Neuronal stem cell (in vitro differentiated cells): ENCODE data around the gene CCDC124.

Source experiments
- DNase-seq: peaks from one replicate; pipeline ENCODE4 v3.0.0-alpha.2; 2013; ENCODE audit warnings: low spot score
- H2AFZ ChIP-seq: one replicate; pipeline ENCODE4 v1.6.1; 2013; ENCODE audit warnings: mild to moderate bottlenecking, low read length, inconsistent platforms
- H2AK5ac ChIP-seq: 2 replicates; pipeline ENCODE4 v1.6.1; 2013; ENCODE audit warnings: low read depth, mild to moderate bottlenecking, inconsistent platforms, low read length, moderate library complexity, mixed read lengths
- H2BK120ac ChIP-seq: 2 replicates; pipeline ENCODE4 v1.6.1; 2013; ENCODE audit warnings: low read depth, mild to moderate bottlenecking, inconsistent platforms, low read length, moderate library complexity, mixed read lengths
- H2BK12ac ChIP-seq: one replicate; pipeline ENCODE4 v1.6.1; 2013; ENCODE audit warnings: low read length, inconsistent platforms
- H2BK15ac ChIP-seq: 2 replicates; pipeline ENCODE4 v1.6.1; 2013; ENCODE audit warnings: mild to moderate bottlenecking, low read length, inconsistent platforms, mixed read lengths
- H2BK5ac ChIP-seq: one replicate; pipeline ENCODE4 v1.6.1; 2013; ENCODE audit warnings: inconsistent platforms, mild to moderate bottlenecking, low read length, moderate library complexity
- H3K14ac ChIP-seq: one replicate; pipeline ENCODE4 v1.6.1; 2013; ENCODE audit warnings: low read length, inconsistent platforms
- H3K18ac ChIP-seq: 2 replicates; pipeline ENCODE4 v1.6.1; 2013; ENCODE audit warnings: low read length, inconsistent platforms
- H3K23ac ChIP-seq: 2 replicates; pipeline ENCODE4 v1.6.1; 2013; ENCODE audit warnings: low read depth, mild to moderate bottlenecking, mixed read lengths, low read length, inconsistent platforms; ENCODE audit not compliant: poor library complexity
- H3K27ac ChIP-seq: replicated peaks from 3 replicates; pipeline ENCODE4 v1.5.1; 2013; ENCODE audit warnings: low read length, inconsistent platforms
- H3K27me3 ChIP-seq, 3 experiments: 2 replicates each; pipeline ENCODE4 v1.6.1; 2013; ENCODE audit warnings: low read length in 3 of 3, mild to moderate bottlenecking in 2 of 3, inconsistent platforms in 1 of 3, low read depth in 1 of 3, mixed read lengths in 1 of 3, moderate library complexity in 1 of 3; ENCODE audit not compliant: control insufficient read depth in 3 of 3, insufficient read depth in 3 of 3
- H3K36me3 ChIP-seq, 2 donors: replicated peaks in 1 of 2; 2 replicates each; pipeline ENCODE4 v1.6.1; 2013; ENCODE audit warnings: low read length in 2 of 2; ENCODE audit not compliant: control insufficient read depth in 2 of 2, insufficient read depth in 2 of 2
- H3K4ac ChIP-seq: 2 replicates; pipeline ENCODE4 v1.6.1; 2013; ENCODE audit warnings: inconsistent platforms, mild to moderate bottlenecking, low read length, moderate library complexity
- H3K4me1 ChIP-seq, 2 donors: 1 replicate in 1 of 2; 2 replicates in 1 of 2; pipeline ENCODE4 v1.6.1; 2013; ENCODE audit warnings: low read length in 2 of 2, low read depth in 1 of 2; ENCODE audit not compliant: control insufficient read depth in 2 of 2, insufficient read depth in 1 of 2
- H3K4me2 ChIP-seq: one replicate; pipeline ENCODE4 v1.6.1; 2013; ENCODE audit warnings: mild to moderate bottlenecking, low read length, inconsistent platforms; ENCODE audit not compliant: insufficient read depth, poor library complexity, severe bottlenecking
- H3K4me3 ChIP-seq, 2 donors: 2 replicates each; pipeline ENCODE4 v1.5.1; 2013; ENCODE audit warnings: low read length in 2 of 2, mild to moderate bottlenecking in 2 of 2, inconsistent platforms in 1 of 2, moderate library complexity in 1 of 2
- H3K79me1 ChIP-seq: one replicate; pipeline ENCODE4 v1.6.1; 2013; ENCODE audit warnings: low read depth, mild to moderate bottlenecking, inconsistent platforms, low read length, moderate library complexity
- H3K9ac ChIP-seq: one replicate; pipeline ENCODE4 v1.6.1; 2013; ENCODE audit warnings: mild to moderate bottlenecking, low read depth, low read length, inconsistent platforms; ENCODE audit not compliant: poor library complexity
- H3K9me3 ChIP-seq, 2 donors: replicated peaks in 1 of 2; 2 replicates each; pipeline versions ENCODE3 to v1.6.1; 2013; ENCODE audit warnings: low read length in 2 of 2, mild to moderate bottlenecking in 2 of 2, inconsistent platforms in 1 of 2, low read depth in 1 of 2, mixed read lengths in 1 of 2, moderate library complexity in 1 of 2; ENCODE audit not compliant: control insufficient read depth in 2 of 2, insufficient read depth in 1 of 2
- H4K8ac ChIP-seq: one replicate; pipeline ENCODE4 v1.6.1; 2013; ENCODE audit warnings: low read depth, mild to moderate bottlenecking, inconsistent platforms, low read length, moderate library complexity
- H4K91ac ChIP-seq: one replicate; pipeline ENCODE4 v1.6.1; 2013; ENCODE audit warnings: low read length, low read depth, mild to moderate bottlenecking, inconsistent platforms; ENCODE audit not compliant: poor library complexity
- WGBS, 2 donors: extraction: QIAGEN DNeasy Blood & Tissue Kit; methylation state at CpG; one replicate each; pipeline ENCODE4 v1.1.7; 2013; ENCODE audit warnings: missing lambda C conversion rate in 2 of 2, mixed read lengths in 1 of 2; ENCODE audit not compliant: insufficient read length in 2 of 2, insufficient replicate concordance in 1 of 2; ENCODE audit errors: extremely low coverage in 2 of 2; 5-methylcytosine and 5-hydroxymethylcytosine counted together

Gene CCDC124

DNA sequence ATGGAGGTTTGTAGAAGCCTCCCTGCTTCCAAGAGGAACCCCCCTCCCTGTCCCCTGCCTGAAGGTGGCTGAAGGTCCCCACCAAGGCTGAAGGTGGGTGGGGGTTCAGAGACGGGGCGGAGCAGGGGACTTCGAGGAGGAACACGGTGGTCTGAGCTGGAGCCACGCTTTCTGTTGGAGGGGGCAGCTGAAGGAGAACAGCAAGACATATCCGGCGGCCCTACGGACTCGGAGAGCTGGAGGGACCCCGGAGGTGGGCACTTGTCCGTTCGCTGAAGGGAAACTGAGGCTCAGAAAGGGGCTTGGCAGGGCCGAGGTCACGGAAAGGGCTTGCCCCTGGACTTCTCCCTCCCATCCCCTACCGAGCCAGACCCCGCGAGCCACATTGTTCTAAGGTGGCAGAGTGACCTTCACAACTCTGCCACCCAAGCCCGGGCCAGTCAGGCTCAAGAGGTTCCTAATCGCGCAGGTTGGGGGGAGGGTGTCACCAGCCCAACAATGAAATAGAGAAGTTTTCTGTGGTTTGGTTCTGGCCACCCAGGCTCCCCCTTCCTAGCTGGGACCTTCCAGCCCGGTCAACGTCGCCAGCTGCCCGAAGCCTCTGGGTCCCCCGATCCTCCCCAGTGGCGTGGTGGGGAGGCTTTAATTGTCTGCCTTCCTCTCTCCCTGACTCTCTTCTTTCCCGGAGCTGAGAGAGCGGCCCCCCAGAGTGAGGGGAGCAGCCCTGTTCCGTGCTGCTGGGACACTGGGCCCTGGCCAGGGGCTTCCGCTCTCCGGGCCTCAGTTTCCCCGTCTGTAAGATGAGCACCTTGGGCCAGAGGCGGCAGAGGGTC, 18.6 kb downstream of the CCDC124 start:
- Histone ChIP-seq H2AFZ (peak overlapping the region; percentile 93), H3K79me1 (no peaks in the 10 kb centered on the region), H3K4me1 (peaks cover 38 to 51% of the 10 kb centered on the region in 2 donors), H3K36me3 (no peaks in the 10 kb centered on the region), H3K4me2 (peak overlapping the region; percentile 66), H4K91ac (no peak overlapping the region), H3K4me3 (peak overlapping the region; percentile 22 to 71), H3K18ac (peak overlapping the region; percentile 85), H4K8ac (no peak overlapping the region), H3K4ac (no peak overlapping the region), H2BK120ac (no peak overlapping the region), H3K14ac (no peak overlapping the region), H3K23ac (peak overlapping the region; percentile 95), H3K9ac (peak overlapping the region; percentile 60), H3K9me3 (no peaks in the 10 kb centered on the region), H2BK12ac (no peak overlapping the region), H2BK5ac (peak overlapping the region; percentile 30), H3K27ac (no peak overlapping the region), H2AK5ac (peak overlapping the region; percentile 97), H3K27me3 (peaks cover 15 to 57% (median 31%) of the 10 kb centered on the region in 3 experiments), H2BK15ac (peak overlapping the region; percentile 100)
- no peak for DNase-seq
- no CpG with 5 or more reads among the region's 33 CpGs for WGBS, 2 donors

DNA sequence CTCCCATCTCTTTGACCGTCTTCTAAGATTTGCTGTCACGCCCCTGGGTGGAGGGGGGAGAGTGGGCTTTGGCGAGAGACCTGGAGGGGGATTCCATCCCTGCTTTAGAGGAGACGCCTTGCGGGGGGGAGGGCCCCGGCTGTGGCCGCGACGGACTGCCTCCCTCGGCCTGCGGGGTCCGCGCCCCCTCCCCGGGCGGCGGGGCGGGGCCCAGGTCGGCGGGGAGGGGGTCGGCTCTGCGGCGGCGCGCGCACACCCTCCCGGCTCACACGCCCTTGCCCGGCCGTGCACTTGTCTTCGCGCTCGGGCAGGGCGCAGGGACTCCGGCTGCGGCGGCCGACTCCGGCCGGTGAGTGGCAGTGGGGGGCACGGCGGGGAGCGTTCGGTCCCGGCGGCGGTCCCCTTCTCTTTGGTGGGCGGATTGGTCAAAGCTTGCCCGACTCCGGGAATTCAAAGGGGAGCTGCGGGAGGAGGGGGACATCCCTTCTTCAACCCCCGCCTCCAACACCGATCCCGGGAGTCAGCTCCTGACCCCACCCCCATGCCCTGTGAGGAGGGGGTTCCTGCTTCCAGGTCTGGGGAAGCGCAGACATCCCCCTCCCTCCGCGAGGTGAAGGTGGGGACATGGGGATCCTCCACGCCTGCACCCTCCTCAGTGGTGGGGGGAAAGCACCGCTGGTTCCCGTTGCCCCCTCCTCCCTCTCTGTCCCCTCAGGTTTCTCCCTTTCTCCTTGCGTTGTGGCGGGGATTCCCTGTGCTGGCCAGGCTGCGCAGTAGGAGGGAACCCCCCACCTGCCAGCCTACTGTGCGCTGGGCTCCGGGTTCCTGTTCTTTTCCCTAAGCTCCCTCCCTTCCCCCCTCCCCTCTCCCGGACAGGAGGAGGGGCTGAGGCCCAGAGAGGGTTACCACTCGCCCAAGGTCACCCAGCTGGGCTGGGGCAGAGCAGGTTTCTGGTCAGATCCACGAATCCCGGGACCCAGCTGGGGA, 19.5 kb downstream of the CCDC124 start:
- no peak overlapping the region for H2BK15ac ChIP-seq
- H3K27ac ChIP-seq = no peak overlapping the region
- H2BK12ac ChIP-seq = peak overlapping the region; percentile 73
- H3K27me3 ChIP-seq = peaks cover 15 to 57% (median 31%) of the 10 kb centered on the region in 3 experiments
- DNase-seq = no peak
- H3K23ac ChIP-seq = peak overlapping the region; percentile 98
- H3K9ac ChIP-seq = peak overlapping the region; percentile 60
- H3K79me1 ChIP-seq = no peaks in the 10 kb centered on the region
- no peak overlapping the region for H3K4ac ChIP-seq
- no CpG with 5 or more reads among the region's 68 CpGs for WGBS, 2 donors
- H2BK120ac ChIP-seq = no peak overlapping the region
- H4K8ac ChIP-seq = no peak overlapping the region
- H2BK5ac ChIP-seq = no peak overlapping the region
- no peaks in the 10 kb centered on the region for H3K9me3 ChIP-seq
- peak overlapping the region; percentile 12 for H3K14ac ChIP-seq
- H3K36me3 ChIP-seq = no peaks in the 10 kb centered on the region
- H2AFZ ChIP-seq = peak overlapping the region; percentile 93
- H3K4me2 ChIP-seq = peak overlapping the region; percentile 66
- H3K4me3 ChIP-seq = peak overlapping the region; percentile 2 to 71
- peak overlapping the region; percentile 85 for H3K18ac ChIP-seq
- no peak overlapping the region for H4K91ac ChIP-seq
- peak overlapping the region; percentile 95 for H2AK5ac ChIP-seq
- H3K4me1 ChIP-seq = peaks cover 35 to 49% of the 10 kb centered on the region in 2 donors

DNA sequence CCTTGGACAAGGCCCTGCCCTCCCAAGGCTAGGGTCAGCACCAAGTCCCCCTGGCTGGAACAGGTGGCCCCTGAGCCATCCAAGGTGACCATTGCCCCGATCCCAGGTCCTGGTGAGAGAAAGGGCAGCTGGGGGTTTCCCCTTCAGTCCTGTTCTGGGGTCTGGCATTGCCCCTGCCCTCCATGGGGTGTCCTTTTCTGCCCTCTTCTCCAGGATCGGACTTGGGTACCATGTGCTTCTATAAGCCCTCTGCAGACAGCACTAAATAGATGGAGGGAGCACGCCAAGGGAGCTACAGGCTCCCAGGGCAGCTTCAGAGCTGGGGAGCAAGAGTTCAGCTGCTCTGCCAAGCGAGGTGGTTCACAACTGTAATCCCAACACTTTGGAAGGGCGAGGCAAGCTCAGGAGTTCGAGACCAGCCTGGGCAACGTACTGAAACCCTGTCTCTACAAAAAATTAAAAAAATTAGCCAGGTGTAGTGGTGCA, 20.5 kb downstream of the CCDC124 start:
- Histone ChIP-seq H2BK5ac (no peak overlapping the region), H3K4me2 (no peak overlapping the region), H2BK120ac (peak overlapping the region; percentile 81), H3K9me3 (no peaks in the 10 kb centered on the region), H3K27me3 (peaks cover 15 to 57% (median 31%) of the 10 kb centered on the region in 3 experiments), H3K4me3 (peak overlapping the region in 1 of 2 donors; percentile 71), H2BK12ac (peak overlapping the region; percentile 46), H2BK15ac (no peak overlapping the region), H4K8ac (no peak overlapping the region), H3K18ac (peak overlapping the region; percentile 48), H3K14ac (peak overlapping the region; percentile 21), H3K79me1 (no peaks in the 10 kb centered on the region), H3K9ac (no peak overlapping the region), H3K23ac (peak overlapping the region; percentile 89), H3K36me3 (no peaks in the 10 kb centered on the region), H2AK5ac (peak overlapping the region; percentile 95), H3K4ac (no peak overlapping the region), H4K91ac (no peak overlapping the region), H2AFZ (no peak overlapping the region), H3K4me1 (peaks cover 34 to 46% of the 10 kb centered on the region in 2 donors), H3K27ac (no peak overlapping the region)
- no peak for DNase-seq
- no CpG with 5 or more reads among the region's 7 CpGs for WGBS, 2 donors
